ENCODE measurements around the gene IL17F. TPM values are rescaled to one million over a fixed set of nuclear protein-coding genes. Genes with fewer than 3 reads are reported as not detected.

IL17F gene
- polyA plus RNA-seq, 1 of the 3 experiments (the other 2 are of a cell fraction): not detected

GRCh38 chr6:52285177-52286068 lies 41.1 kb upstream of the IL17F start:
- Histone ChIP-seq H3K9me3 (no peaks in the 10 kb centered on the region), H3K4me3 (ENCODE audit: low read depth in 2 of 2, low read length in 1 of 2) (peak overlapping the region; percentile 58 to 89), H3K4me2 (peak overlapping the region; percentile 83), H3K4me1 (ENCODE audit: control insufficient read depth in 1 of 2, insufficient read depth in 2 of 2, low read depth in 1 of 2, low read length in 1 of 2) (peaks cover 14 to 20% of the 10 kb centered on the region in 2 experiments; a peak in 3 of 4 replicates), H3K9ac (peak overlapping the region; percentile 51; the same call in 1 of the 2 replicates), H3K36me3 (replicated peaks in 1 of 2; ENCODE audit: control insufficient read depth in 1 of 2, insufficient read depth in 2 of 2, low read length in 1 of 2) (peaks cover 21 to 24% of the 10 kb centered on the region in 2 experiments), H3K79me2 (ENCODE audit: insufficient read depth) (peaks cover 32% of the 10 kb centered on the region), H3F3A (replicated peaks; ENCODE audit: insufficient read depth) (no peaks in the 10 kb centered on the region), H3K27ac (ENCODE audit: low read depth in 2 of 2, low read length in 1 of 2) (peak overlapping the region; percentile 39 to 99), H2AFZ (ENCODE audit: low read depth) (peak overlapping the region; percentile 95), H4K20me1 (ENCODE audit: insufficient read depth) (no peaks in the 10 kb centered on the region), H3K27me3 (ENCODE audit: insufficient read depth) (no peaks in the 10 kb centered on the region), H3K9me2 (no peaks in the 10 kb centered on the region)
- CTCF ChIA-PET: interaction anchor here (0.6 to 8.6 kb wide), 24 partner anchors 8 to 437 kb away, joined by 3 to 119 read pairs (median 4); partner anchors contain the start of gene PAQR8
- DNase-seq: peak; percentile 31
- TF ChIP-seq FOXJ3 (CRISPR knock-in tag; IDR thresholded peaks at IDR 0.05) (peak; percentile 47; the same call in 1 of the 2 replicates), YY1 (IDR thresholded peaks at IDR 0.05; ENCODE audit: low read depth) (0 out of 2 replicates have a peak, but pooled peaks have one; percentile 14), TCF12 (IDR thresholded peaks at IDR 0.05) (peak; percentile 76), CTCF (IDR thresholded peaks at IDR 0.05) (peak; percentile 46; the same call in 1 of the 2 replicates), GATA2 (CRISPR knock-in tag; IDR thresholded peaks at IDR 0.05) (peak; percentile 3; the same call in 1 of the 2 replicates), REST (IDR thresholded peaks at IDR 0.05; ENCODE audit: low read depth, low read length) (no peak), PBX3 (IDR thresholded peaks at IDR 0.05) (no peak)
- POLR2A ChIA-PET: interaction anchor here (0.7 to 2.1 kb wide), 2 partner anchors 14 to 77 kb away, joined by 3 to 14 read pairs; partner anchors contain the start of gene PAQR8
- WGBS (ENCODE audit: low lambda C conversion rate): 4% methylated on average over 12 of the region's 12 CpGs

All from SK-N-SH (cell line).